HCT116 (cell line): Measurements from ENCODE around the gene LRP4. TPM values are rescaled to one million over a fixed set of nuclear protein-coding genes. Genes with fewer than 3 reads are reported as not detected.

Experiments used
- ATAC-seq: fragments of 200-7000 bp; cut with Tn5 transposase; 2 replicates; pipeline ENCODE4 v1.9.1; 2020; ENCODE audit warnings: mild to moderate bottlenecking, moderate library complexity
- BruUV-seq: library from RNA; stranded (reverse); fragments of 400-500 nt; replicated peaks from 2 replicates; lab custom pipeline; 2021; lab: Mats Ljungman, UMichigan
- CTCF ChIA-PET: fragments of 300-600 bp; sonication (Branson Sonifier 250); formaldehyde crosslinking; loops from one replicate; lab custom pipeline; 2021; ENCODE audit warnings: antibody characterized with exemption; lab: Charles Lee
- POLR2A ChIA-PET: fragments of 300-600, 350-600 bp; sonication (Branson Sonifier 250); formaldehyde crosslinking; loops from one replicate; lab custom pipeline; 2021; ENCODE audit warnings: antibody characterized with exemption; lab: Charles Lee
- RAD21 ChIA-PET, 2 experiments: fragments of 300-600 bp; sonication (Branson Sonifier 250); formaldehyde crosslinking; loops; one replicate each; lab custom pipeline; 2023; ENCODE audit warnings: low total read pairs in 2 of 2; ENCODE audit not compliant: uncharacterized antibody in 2 of 2, unreplicated experiment in 2 of 2, low non-redundant PET in 1 of 2; lab: Charles Lee
- DNase-seq: peaks from one replicate; pipeline ENCODE4 v3.0.0-alpha.2; 2010; ENCODE audit warnings: low read depth, low spot score
- H2AFZ ChIP-seq: fragments of 200-600 bp; shearing (Covaris generic), sonication (generic); 2 replicates; pipeline ENCODE4 v1.6.1; 2017; ENCODE audit warnings: low read depth, mixed run types, mixed read lengths, antibody characterized with exemption, low read length; ENCODE audit not compliant: poor library complexity, severe bottlenecking
- H3K27ac ChIP-seq: 2 replicates; pipeline ENCODE4 v1.5.1; 2012; ENCODE audit warnings: low read depth, low read length
- H3K27me3 ChIP-seq: fragments of 200-600 bp; sonication (generic); 2 replicates; pipeline ENCODE4 v1.6.1; 2016; ENCODE audit warnings: mixed run types, low read length, mixed read lengths; ENCODE audit not compliant: insufficient read depth
- H3K36me3 ChIP-seq, 2 experiments: fragments of 200-500 bp in 1 of 2; fragments of 200-600 bp in 1 of 2; sonication (Bioruptor generic) in 1 of 2; sonication (generic) in 1 of 2; 2 replicates each; pipeline versions ENCODE4 v1.5.1 to v1.6.1; 2014 to 2016; ENCODE audit warnings: low read length in 2 of 2, inconsistent platforms in 1 of 2, mixed read lengths in 1 of 2, mixed run types in 1 of 2; ENCODE audit not compliant: insufficient read depth in 2 of 2, control insufficient read depth in 1 of 2
- H3K4me1 ChIP-seq, 2 experiments: fragments of 200-600 bp in 1 of 2; sonication (generic) in 1 of 2; 2 replicates each; pipeline versions ENCODE4 v1.5.1 to v1.6.1; 2012 to 2017; ENCODE audit warnings: low read length in 2 of 2, inconsistent platforms in 1 of 2, mild to moderate bottlenecking in 1 of 2, mixed read lengths in 1 of 2, mixed run types in 1 of 2, moderate library complexity in 1 of 2; ENCODE audit not compliant: insufficient read depth in 2 of 2, control insufficient read depth in 1 of 2
- H3K4me2 ChIP-seq: fragments of 200-600 bp; sonication (generic); 2 replicates; pipeline ENCODE4 v1.6.1; 2017; ENCODE audit warnings: mixed run types, low read length, mixed read lengths
- H3K4me3 ChIP-seq, 2 experiments: fragments of 200-600 bp in 1 of 2; sonication (generic) in 1 of 2; replicated peaks in 1 of 2; 2 replicates each; pipeline ENCODE4 v1.5.1; 2011 to 2016; ENCODE audit warnings: low read length in 2 of 2, control low read depth in 1 of 2, low read depth in 1 of 2, mild to moderate bottlenecking in 1 of 2, mixed read lengths in 1 of 2, mixed run types in 1 of 2
- H3K79me2 ChIP-seq: fragments of 200-600 bp; sonication (generic); 2 replicates; pipeline ENCODE4 v1.6.1; 2017; ENCODE audit warnings: mild to moderate bottlenecking, mixed run types, low read length, moderate library complexity, mixed read lengths; ENCODE audit not compliant: insufficient read depth
- H3K9ac ChIP-seq: fragments of 200-600 bp; sonication (generic); 2 replicates; pipeline ENCODE4 v1.6.1; 2016; ENCODE audit warnings: low read length, mixed read lengths
- H3K9me2 ChIP-seq: fragments of 200-600 bp; sonication (generic), shearing (Covaris generic); 2 replicates; pipeline ENCODE4 v1.6.1; 2017; ENCODE audit warnings: mixed run types, mild to moderate bottlenecking, moderate library complexity; ENCODE audit not compliant: insufficient read depth
- H3K9me3 ChIP-seq, 2 experiments: fragments of 200-500 bp in 1 of 2; fragments of 200-600 bp in 1 of 2; sonication (Bioruptor generic) in 1 of 2; sonication (generic) in 1 of 2; 2 replicates each; pipeline ENCODE4 v1.6.1; 2014 to 2017; ENCODE audit warnings: low read length in 2 of 2, mixed read lengths in 2 of 2, inconsistent platforms in 1 of 2, low read depth in 1 of 2, mild to moderate bottlenecking in 1 of 2, mixed run types in 1 of 2, moderate library complexity in 1 of 2; ENCODE audit not compliant: control insufficient read depth in 1 of 2, insufficient read depth in 1 of 2
- H4K20me1 ChIP-seq: fragments of 200-600 bp; sonication (generic), shearing (Covaris generic); 2 replicates; pipeline ENCODE4 v1.6.1; 2017; ENCODE audit warnings: mixed run types, mild to moderate bottlenecking, moderate library complexity; ENCODE audit not compliant: insufficient read depth
- CEBPB ChIP-seq: IDR thresholded peaks from 2 replicates; pipeline ENCODE4 v1.6.1; 2012; ENCODE audit warnings: low read depth
- EGR1 ChIP-seq: IDR thresholded peaks from 2 replicates; pipeline ENCODE4 v1.6.1; 2012; ENCODE audit warnings: low read depth
- ELF1 ChIP-seq: IDR thresholded peaks from 2 replicates; pipeline ENCODE4 v1.6.1; 2012; ENCODE audit warnings: low read depth, borderline replicate concordance
- POLR2A ChIP-seq: IDR thresholded peaks from 2 replicates; pipeline ENCODE4 v1.7.0; 2011; ENCODE audit warnings: borderline replicate concordance; ENCODE audit not compliant: insufficient read depth, insufficient read length; ENCODE audit errors: extremely low read depth
- POLR2AphosphoS5 ChIP-seq: IDR thresholded peaks from 2 replicates; pipeline ENCODE4 v1.6.1; 2011; ENCODE audit warnings: mild to moderate bottlenecking, low read depth, low read length, moderate library complexity
- RAD21 ChIP-seq: IDR thresholded peaks from 2 replicates; pipeline ENCODE4 v1.6.1; 2012; ENCODE audit warnings: low read depth, mild to moderate bottlenecking
- SRF ChIP-seq: IDR thresholded peaks from 2 replicates; pipeline ENCODE4 v1.6.1; 2012; ENCODE audit warnings: low read depth
- ZFX ChIP-seq: fragments of 450-650 bp; IDR thresholded peaks from 2 replicates; pipeline ENCODE4 v1.6.1; 2017
- ZNF274 ChIP-seq: fragments of 200-500 bp; sonication (Bioruptor generic); IDR thresholded peaks from 2 replicates; pipeline ENCODE4 v1.6.1; 2014; ENCODE audit warnings: mild to moderate bottlenecking, low read depth, low read length, inconsistent platforms
- intact Hi-C: fragments of 100-400 bp; cut with micrococcal nuclease; formaldehyde crosslinking; loops from 2 replicates; pipeline ENCODE4 v1.10.0; 2022
- total RNA-seq: library from RNA; stranded (reverse); gene quantifications from one replicate; pipeline ENCODE4 v1.2.1, GENCODE V29; 2021; ENCODE audit not compliant: unreplicated experiment
- TF ChIP-seq, protein P1 (sequence below): IDR thresholded peaks from 2 replicates; pipeline ENCODE4 v1.6.1; 2012
- TF ChIP-seq, protein P2 (sequence below): IDR thresholded peaks from 2 replicates; pipeline ENCODE4 v1.6.1; 2012; ENCODE audit warnings: low read depth

LRP4 gene
- total RNA-seq, 1 experiment from 2014 or later = 7.4 TPM

DNA sequence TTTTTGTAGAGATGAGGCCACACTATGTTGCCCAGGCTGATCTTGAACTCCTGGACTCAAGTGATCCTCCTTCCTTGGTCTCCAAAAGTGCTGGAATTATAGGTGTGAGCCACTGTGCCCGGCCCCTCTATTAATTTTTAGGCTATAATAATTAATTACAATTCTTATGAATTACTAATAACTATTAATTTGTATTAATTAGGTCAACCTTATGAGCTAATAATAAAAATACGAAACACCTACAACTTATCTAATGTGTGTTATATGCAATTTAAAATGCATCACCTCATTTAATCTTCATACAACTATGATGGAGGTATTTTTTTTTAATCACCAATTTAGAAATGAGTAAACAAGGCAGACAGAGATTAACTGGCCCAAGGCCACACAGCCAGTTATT is 26.2 kb downstream of the LRP4 start (continued):
- TF ChIP-seq SRF = no peak
- no peak for TF ChIP-seq EGR1
- no peak for TF ChIP-seq ELF1
- TF ChIP-seq ZNF274 = no peak
- no peak for TF ChIP-seq ZFX
- TF ChIP-seq, protein P1, sequence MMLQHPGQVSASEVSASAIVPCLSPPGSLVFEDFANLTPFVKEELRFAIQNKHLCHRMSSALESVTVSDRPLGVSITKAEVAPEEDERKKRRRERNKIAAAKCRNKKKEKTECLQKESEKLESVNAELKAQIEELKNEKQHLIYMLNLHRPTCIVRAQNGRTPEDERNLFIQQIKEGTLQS = no peak
- TF ChIP-seq, protein P2, sequence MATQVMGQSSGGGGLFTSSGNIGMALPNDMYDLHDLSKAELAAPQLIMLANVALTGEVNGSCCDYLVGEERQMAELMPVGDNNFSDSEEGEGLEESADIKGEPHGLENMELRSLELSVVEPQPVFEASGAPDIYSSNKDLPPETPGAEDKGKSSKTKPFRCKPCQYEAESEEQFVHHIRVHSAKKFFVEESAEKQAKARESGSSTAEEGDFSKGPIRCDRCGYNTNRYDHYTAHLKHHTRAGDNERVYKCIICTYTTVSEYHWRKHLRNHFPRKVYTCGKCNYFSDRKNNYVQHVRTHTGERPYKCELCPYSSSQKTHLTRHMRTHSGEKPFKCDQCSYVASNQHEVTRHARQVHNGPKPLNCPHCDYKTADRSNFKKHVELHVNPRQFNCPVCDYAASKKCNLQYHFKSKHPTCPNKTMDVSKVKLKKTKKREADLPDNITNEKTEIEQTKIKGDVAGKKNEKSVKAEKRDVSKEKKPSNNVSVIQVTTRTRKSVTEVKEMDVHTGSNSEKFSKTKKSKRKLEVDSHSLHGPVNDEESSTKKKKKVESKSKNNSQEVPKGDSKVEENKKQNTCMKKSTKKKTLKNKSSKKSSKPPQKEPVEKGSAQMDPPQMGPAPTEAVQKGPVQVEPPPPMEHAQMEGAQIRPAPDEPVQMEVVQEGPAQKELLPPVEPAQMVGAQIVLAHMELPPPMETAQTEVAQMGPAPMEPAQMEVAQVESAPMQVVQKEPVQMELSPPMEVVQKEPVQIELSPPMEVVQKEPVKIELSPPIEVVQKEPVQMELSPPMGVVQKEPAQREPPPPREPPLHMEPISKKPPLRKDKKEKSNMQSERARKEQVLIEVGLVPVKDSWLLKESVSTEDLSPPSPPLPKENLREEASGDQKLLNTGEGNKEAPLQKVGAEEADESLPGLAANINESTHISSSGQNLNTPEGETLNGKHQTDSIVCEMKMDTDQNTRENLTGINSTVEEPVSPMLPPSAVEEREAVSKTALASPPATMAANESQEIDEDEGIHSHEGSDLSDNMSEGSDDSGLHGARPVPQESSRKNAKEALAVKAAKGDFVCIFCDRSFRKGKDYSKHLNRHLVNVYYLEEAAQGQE = no peak
- no peak for TF ChIP-seq RAD21
- TF ChIP-seq POLR2AphosphoS5 = no peak

DNA sequence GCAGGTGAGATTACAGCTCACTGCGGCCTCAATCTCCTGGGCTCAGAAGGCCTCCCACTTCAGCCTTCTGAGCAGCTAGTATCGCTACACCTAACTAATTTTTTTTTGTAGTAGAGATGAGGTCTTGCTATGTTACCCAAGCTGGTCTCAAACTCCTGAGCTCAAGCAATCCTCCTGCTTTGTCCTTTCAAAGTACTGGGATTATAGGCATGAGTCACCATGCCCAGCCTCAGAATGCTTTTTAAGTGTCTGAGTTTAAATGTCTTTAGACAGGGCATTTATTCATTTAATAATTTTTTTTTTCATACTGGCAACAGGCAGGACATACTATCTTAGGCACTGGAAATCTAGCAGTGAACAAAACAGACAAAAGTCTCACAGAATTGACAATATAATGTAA is 27.7 kb downstream of the LRP4 start:
- no peaks in the 10 kb centered on the region for H4K20me1 ChIP-seq
- H3K36me3 ChIP-seq = peaks cover 0 to 5% of the 10 kb centered on the region in 2 experiments; a peak in 1 of 4 replicates
- H3K4me3 ChIP-seq = no peak overlapping the region
- no peaks in the 10 kb centered on the region for H3K79me2 ChIP-seq
- intact Hi-C loops = no loop called here
- H3K9me2 ChIP-seq = no peaks in the 10 kb centered on the region
- no TSS peak for BruUV-seq
- CTCF ChIA-PET = interaction anchor here (2.9 kb wide), 1 partner anchor 263 kb away, joined by 16 read pairs; no protein-coding TSS in a partner anchor
- H3K9ac ChIP-seq = no peak overlapping the region
- POLR2A ChIA-PET = no interaction called here
- H3K4me2 ChIP-seq = no peak overlapping the region
- no peak overlapping the region for H2AFZ ChIP-seq
- no peaks in the 10 kb centered on the region for H3K27me3 ChIP-seq
- no peaks in the 10 kb centered on the region for H3K4me1 ChIP-seq
- TF ChIP-seq POLR2AphosphoS5 = no peak
- TF ChIP-seq ZFX = no peak
- TF ChIP-seq CEBPB = no peak
- no peak for TF ChIP-seq ELF1
- TF ChIP-seq POLR2A = no peak
- TF ChIP-seq, all 23 proteins: peak for 0
- DNase-seq = no peak
- no peak for ATAC-seq
- H3K27ac ChIP-seq = no peak overlapping the region
- no peaks in the 10 kb centered on the region for H3K9me3 ChIP-seq
- RAD21 ChIA-PET = no interaction called here
